Progenitor cell of endocrine pancreas (in vitro differentiated cells): ENCODE measurements around the gene GOLPH3L. TPM values are rescaled to one million over a fixed set of nuclear protein-coding genes. Genes with fewer than 3 reads are reported as not detected.
"Not testable (repeated sequence)": the region's sequence is repeated elsewhere in the genome, so short reads cannot be mapped to it uniquely, and the experiment has no call there.

Source experiments
- DNase-seq: peaks from one replicate; pipeline ENCODE4 v3.0.0; 2021; ENCODE audit warnings: low spot score; ENCODE audit not compliant: unreplicated experiment
- H3K27ac Mint-ChIP-seq: 2 replicates; pipeline ENCODE4 v1.8.0; 2021; ENCODE audit warnings: mild to moderate bottlenecking, moderate library complexity, mixed read lengths
- H3K27me3 Mint-ChIP-seq: 2 replicates; pipeline ENCODE4 v1.8.0; 2021; ENCODE audit warnings: mixed read lengths
- H3K36me3 Mint-ChIP-seq: 2 replicates; pipeline ENCODE4 v1.8.0; 2022; ENCODE audit warnings: mixed read lengths; ENCODE audit not compliant: insufficient read depth
- H3K4me1 Mint-ChIP-seq: 2 replicates; pipeline ENCODE4 v1.8.0; 2021; ENCODE audit warnings: low read depth, mixed read lengths
- H3K4me3 Mint-ChIP-seq: 2 replicates; pipeline ENCODE4 v1.8.0; 2021; ENCODE audit warnings: low read depth, mild to moderate bottlenecking, moderate library complexity, mixed read lengths
- H3K9me3 Mint-ChIP-seq: 2 replicates; pipeline ENCODE4 v1.8.0; 2021; ENCODE audit warnings: low read depth, mixed read lengths
- total RNA-seq: library from RNA; stranded (reverse); gene quantifications from 2 replicates; pipeline ENCODE4 v1.2.1, GENCODE V29; 2021
- TF ChIP-seq, protein P1 (sequence below): fragments of 200-600 bp; sonication (generic); IDR thresholded peaks from one replicate; pipeline ENCODE4 v1.5.0; 2021; ENCODE audit warnings: antibody characterized with exemption, mild to moderate bottlenecking; ENCODE audit not compliant: unreplicated experiment

The GOLPH3L gene
- total RNA-seq, 1 donor from 2014 or later, result 31.9 TPM

DNA sequence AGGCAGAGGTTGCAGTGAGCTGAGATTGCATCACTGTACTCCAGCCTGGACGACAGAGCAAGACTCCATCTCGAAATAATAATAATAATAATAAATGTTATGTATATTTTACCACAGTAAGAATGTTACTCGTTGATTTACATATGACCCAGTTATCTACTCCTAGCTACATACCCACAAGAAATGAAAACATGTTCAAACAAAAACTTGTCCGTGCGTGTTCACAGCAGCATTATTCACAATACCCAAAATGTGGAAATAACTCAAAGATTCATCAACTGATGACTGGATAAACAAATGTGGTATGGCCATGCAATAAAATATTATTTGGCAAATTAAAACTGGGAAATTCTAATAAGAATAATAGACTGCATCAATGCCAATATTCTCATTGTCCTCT lies 35.8 kb downstream of the GOLPH3L start:
- DNase-seq, result no peak
- TF ChIP-seq, protein P1, sequence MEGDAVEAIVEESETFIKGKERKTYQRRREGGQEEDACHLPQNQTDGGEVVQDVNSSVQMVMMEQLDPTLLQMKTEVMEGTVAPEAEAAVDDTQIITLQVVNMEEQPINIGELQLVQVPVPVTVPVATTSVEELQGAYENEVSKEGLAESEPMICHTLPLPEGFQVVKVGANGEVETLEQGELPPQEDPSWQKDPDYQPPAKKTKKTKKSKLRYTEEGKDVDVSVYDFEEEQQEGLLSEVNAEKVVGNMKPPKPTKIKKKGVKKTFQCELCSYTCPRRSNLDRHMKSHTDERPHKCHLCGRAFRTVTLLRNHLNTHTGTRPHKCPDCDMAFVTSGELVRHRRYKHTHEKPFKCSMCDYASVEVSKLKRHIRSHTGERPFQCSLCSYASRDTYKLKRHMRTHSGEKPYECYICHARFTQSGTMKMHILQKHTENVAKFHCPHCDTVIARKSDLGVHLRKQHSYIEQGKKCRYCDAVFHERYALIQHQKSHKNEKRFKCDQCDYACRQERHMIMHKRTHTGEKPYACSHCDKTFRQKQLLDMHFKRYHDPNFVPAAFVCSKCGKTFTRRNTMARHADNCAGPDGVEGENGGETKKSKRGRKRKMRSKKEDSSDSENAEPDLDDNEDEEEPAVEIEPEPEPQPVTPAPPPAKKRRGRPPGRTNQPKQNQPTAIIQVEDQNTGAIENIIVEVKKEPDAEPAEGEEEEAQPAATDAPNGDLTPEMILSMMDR, result no peak
- Mint-ChIP-seq H3K9me3 (no peaks in the 10 kb centered on the region), H3K4me1 (no peaks in the 10 kb centered on the region), H3K4me3 (no peak overlapping the region), H3K36me3 (peaks cover 36% of the 10 kb centered on the region), H3K27me3 (no peaks in the 10 kb centered on the region), H3K27ac (no peak overlapping the region)

DNA sequence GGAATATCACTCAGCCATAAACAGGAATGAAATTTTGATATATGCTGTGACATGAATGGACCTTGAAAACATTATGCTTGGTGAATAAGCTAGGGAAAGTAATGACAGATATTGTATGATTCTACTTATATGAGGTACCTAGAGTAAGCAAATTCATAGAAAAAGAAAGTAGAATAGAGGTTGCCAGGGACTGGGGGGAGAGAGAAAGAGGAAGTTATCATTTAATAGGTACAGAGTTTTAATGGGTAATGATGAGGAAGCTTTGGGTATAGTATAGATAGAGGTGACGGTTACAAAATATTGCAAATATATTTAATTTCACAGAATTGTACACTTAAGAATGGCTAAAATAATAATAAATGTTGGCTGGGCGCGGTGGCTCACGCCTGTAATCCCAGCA lies 36.4 kb downstream of the GOLPH3L start:
- Mint-ChIP-seq H3K4me3 (no peak overlapping the region), H3K36me3 (peaks cover 31% of the 10 kb centered on the region), H3K9me3 (no peaks in the 10 kb centered on the region), H3K4me1 (no peaks in the 10 kb centered on the region), H3K27ac (no peak overlapping the region), H3K27me3 (no peaks in the 10 kb centered on the region)
- DNase-seq, result no peak
- TF ChIP-seq, protein P1, result no peak

DNA sequence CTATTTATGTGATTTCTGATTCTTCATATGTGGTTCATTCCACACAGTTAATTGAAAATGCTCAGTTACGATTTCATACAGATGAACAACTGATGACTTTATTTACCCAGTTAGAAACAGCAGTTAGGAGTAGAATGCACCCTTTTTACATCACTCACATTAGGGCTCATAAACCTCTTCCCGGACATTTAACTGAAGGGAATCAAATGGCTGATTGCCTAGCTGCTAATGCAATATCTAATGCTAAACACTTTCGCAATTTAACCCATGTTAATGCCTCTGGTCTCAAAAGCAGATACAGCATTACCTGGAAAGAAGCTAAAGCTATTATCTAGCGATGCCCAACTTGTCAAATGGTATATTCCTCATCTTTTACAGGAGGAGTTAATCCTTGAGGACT lies 39.9 kb downstream of the GOLPH3L start:
- DNase-seq, H3K4me1 Mint-ChIP-seq, H3K27ac Mint-ChIP-seq, H3K27me3 Mint-ChIP-seq, H3K4me3 Mint-ChIP-seq, H3K9me3 Mint-ChIP-seq: not testable (repeated sequence)
- H3K36me3 Mint-ChIP-seq, result peaks cover 26% of the 10 kb centered on the region

DNA sequence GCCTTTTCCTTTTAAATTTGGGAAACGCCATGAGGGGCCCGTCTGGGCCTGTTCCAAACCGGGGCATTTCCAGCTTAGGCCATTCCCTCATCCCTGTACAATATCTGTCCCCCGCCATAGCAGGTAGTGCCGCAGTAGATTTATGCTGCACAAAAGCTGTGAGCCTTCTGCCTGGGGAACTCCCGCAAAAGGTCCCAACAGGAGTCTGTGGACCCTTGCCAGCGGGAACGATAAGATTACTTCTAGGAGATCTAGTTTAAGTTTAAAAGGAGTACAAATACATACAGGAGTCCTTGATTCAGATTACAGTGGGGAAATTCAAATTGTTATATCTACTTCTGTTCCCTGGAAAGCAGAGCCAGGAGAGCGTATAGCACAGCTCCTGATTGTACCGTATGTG lies 42.3 kb downstream of the GOLPH3L start:
- Mint-ChIP-seq H3K36me3 (peaks cover 13% of the 10 kb centered on the region), H3K27ac (peak overlapping the region; percentile 2)
- DNase-seq, H3K4me1 Mint-ChIP-seq, H3K4me3 Mint-ChIP-seq, H3K27me3 Mint-ChIP-seq, H3K9me3 Mint-ChIP-seq: not testable (repeated sequence)

DNA sequence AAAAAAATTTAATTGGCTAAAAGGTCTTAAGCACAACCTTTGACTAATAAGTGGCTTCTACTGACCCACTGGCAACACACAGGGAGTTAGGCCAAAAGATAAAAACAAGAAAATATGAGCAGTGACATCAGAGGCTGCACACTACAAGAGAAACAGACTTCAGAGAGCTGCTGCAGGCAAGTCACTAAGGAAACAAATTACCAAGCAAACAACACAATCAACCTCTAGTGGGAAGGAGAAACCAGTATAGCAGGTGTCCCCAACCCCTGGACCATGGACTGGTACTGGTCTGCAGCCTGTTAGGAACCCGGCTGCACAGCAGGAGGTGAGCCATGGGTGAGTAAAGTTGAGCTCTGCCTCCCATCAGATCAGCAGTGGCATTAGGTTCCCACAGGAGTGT lies 46.8 kb downstream of the GOLPH3L start:
- Mint-ChIP-seq H3K27me3 (no peaks in the 10 kb centered on the region), H3K4me3 (no peak overlapping the region), H3K4me1 (peaks cover 15% of the 10 kb centered on the region), H3K27ac (peak overlapping the region; percentile 4), H3K9me3 (no peaks in the 10 kb centered on the region), H3K36me3 (peaks cover 14% of the 10 kb centered on the region)
- TF ChIP-seq, protein P1, result no peak
- DNase-seq, result peak; percentile 10

DNA sequence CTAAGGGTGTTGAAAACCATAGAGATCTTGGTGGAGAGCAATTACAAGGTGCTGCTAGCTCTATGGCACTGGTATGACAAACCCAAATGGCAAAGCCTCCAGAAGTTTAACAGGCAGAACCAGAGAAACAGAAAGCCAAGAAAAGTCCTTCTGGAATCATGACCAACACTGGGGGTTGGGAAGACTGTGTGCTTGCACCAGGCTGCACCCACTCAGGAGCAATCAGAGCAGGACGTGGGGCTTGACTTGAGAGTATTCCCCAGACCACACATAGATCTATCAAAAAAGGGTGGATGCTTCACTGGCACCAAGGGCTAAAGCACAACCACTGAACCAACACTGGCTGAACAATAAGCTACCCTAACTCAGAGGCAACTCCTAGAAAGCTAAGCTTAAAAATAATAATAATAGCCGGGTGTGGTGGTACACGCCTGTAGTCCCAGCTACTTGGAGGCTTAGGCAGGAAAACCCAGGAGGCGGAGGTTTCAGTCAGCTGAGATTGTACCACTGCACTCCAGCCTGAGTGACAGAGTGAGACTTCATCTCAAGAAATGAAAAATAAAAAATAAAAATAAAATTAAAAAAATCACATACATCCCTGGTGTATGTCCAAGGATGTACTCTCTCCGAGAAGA lies 47.4 kb downstream of the GOLPH3L start:
- TF ChIP-seq, protein P1, result no peak
- peaks cover 10% of the 10 kb centered on the region for H3K36me3 Mint-ChIP-seq
- peaks cover 15% of the 10 kb centered on the region for H3K4me1 Mint-ChIP-seq
- DNase-seq, result no peak
- H3K27me3 Mint-ChIP-seq, result no peaks in the 10 kb centered on the region
- no peaks in the 10 kb centered on the region for H3K9me3 Mint-ChIP-seq
- peak overlapping the region; percentile 89 for H3K27ac Mint-ChIP-seq
- no peak overlapping the region for H3K4me3 Mint-ChIP-seq
